ENCODE results near the gene CCDC93. TPM values are rescaled to one million over a fixed set of nuclear protein-coding genes. Genes with fewer than 3 reads are reported as not detected.

Gene CCDC93
- total RNA-seq, 1 experiment from 2014 or later = 18.7 TPM

DNA sequence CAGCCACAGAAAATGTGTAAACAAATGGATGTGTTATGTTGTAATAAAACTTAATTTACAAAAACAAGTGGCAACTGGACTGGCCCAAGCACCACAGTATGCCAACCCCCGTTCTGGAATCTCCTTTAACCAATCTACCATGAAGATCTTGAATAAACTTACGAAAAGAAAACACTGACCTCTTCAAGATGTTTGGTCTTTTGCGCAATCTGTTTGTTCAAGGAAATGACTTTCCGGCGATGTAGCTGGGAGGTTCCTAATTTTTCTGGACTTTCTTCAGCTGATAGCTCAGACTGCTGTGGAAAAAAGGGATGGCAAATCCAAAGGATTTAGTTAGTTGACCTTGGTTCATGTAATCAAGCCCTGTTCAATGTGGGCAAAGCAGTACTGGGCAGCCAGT, 55.7 kb downstream of the CCDC93 start:
- Histone ChIP-seq H3K36me3 (ENCODE audit: control insufficient read depth in 1 of 2, insufficient read depth in 2 of 2, low read length in 2 of 2) (peaks cover 4% of the 10 kb centered on the region in 2 experiments; a peak in 1 of 4 replicates), H3K9ac (ENCODE audit: low read length) (no peak overlapping the region)

More for the DNA sequence above, 55.7 kb downstream of the CCDC93 start:
- Histone ChIP-seq H2AFZ (ENCODE audit: low read depth, low read length, poor library complexity, severe bottlenecking) (no peak overlapping the region), H3K79me2 (ENCODE audit: insufficient read depth, low read length) (no peaks in the 10 kb centered on the region), H3K4me1 (ENCODE audit: control insufficient read depth in 1 of 2, insufficient read depth in 2 of 2, low read length in 2 of 2) (no peaks in the 10 kb centered on the region), H3K27me3 (ENCODE audit: insufficient read depth, low read length) (no peaks in the 10 kb centered on the region), H3K27ac (ENCODE audit: low read depth, low read length) (no peak overlapping the region), H3K9me3 (ENCODE audit: control insufficient read depth in 1 of 2, insufficient read depth in 1 of 2, low read depth in 1 of 2, low read length in 2 of 2) (no peaks in the 10 kb centered on the region), H4K20me1 (ENCODE audit: insufficient read depth) (no peaks in the 10 kb centered on the region), H3K4me2 (ENCODE audit: low read length) (no peak overlapping the region), H3K4me3 (replicated peaks in 1 of 2; ENCODE audit: low read depth in 1 of 2, low read length in 2 of 2) (no peak overlapping the region), H3K9me2 (ENCODE audit: insufficient read depth) (no peaks in the 10 kb centered on the region)
- ATAC-seq (no peak), DNase-seq (ENCODE audit: low read depth, low spot score) (no peak)
- no TSS peak for BruUV-seq (replicated peaks)
- ChIA-PET RAD21 (ENCODE audit: low non-redundant PET in 1 of 2, low total read pairs in 2 of 2, uncharacterized antibody in 2 of 2, unreplicated experiment in 2 of 2) (no interaction called here), POLR2A (no interaction called here), CTCF (no interaction called here)
- no peak for TF ChIP-seq TCF7L2 (IDR thresholded peaks at IDR 0.05; ENCODE audit: borderline replicate concordance, extremely low read depth, insufficient read depth, insufficient read length)
- no peak for TF ChIP-seq ZNF274 (IDR thresholded peaks at IDR 0.05; ENCODE audit: low read depth, low read length)
- no peak for TF ChIP-seq EGR1 (IDR thresholded peaks at IDR 0.05; ENCODE audit: low read depth)
- TF ChIP-seq JUND (IDR thresholded peaks at IDR 0.05) = no peak
- no peak for TF ChIP-seq EZH2phosphoT487 (IDR thresholded peaks at IDR 0.05; ENCODE audit: borderline replicate concordance)
- TF ChIP-seq, protein P1, sequence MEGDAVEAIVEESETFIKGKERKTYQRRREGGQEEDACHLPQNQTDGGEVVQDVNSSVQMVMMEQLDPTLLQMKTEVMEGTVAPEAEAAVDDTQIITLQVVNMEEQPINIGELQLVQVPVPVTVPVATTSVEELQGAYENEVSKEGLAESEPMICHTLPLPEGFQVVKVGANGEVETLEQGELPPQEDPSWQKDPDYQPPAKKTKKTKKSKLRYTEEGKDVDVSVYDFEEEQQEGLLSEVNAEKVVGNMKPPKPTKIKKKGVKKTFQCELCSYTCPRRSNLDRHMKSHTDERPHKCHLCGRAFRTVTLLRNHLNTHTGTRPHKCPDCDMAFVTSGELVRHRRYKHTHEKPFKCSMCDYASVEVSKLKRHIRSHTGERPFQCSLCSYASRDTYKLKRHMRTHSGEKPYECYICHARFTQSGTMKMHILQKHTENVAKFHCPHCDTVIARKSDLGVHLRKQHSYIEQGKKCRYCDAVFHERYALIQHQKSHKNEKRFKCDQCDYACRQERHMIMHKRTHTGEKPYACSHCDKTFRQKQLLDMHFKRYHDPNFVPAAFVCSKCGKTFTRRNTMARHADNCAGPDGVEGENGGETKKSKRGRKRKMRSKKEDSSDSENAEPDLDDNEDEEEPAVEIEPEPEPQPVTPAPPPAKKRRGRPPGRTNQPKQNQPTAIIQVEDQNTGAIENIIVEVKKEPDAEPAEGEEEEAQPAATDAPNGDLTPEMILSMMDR (IDR thresholded peaks at IDR 0.05 in 2 of 3, conservative IDR thresholded peaks at IDR 0.05 in 1 of 3; ENCODE audit: borderline replicate concordance in 1 of 3, insufficient read depth in 1 of 3, low read depth in 2 of 3, low read length in 2 of 3) = no peak
- TF ChIP-seq, protein P2, sequence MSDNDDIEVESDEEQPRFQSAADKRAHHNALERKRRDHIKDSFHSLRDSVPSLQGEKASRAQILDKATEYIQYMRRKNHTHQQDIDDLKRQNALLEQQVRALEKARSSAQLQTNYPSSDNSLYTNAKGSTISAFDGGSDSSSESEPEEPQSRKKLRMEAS (IDR thresholded peaks at IDR 0.05) = no peak
- TF ChIP-seq, protein P3, sequence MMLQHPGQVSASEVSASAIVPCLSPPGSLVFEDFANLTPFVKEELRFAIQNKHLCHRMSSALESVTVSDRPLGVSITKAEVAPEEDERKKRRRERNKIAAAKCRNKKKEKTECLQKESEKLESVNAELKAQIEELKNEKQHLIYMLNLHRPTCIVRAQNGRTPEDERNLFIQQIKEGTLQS (IDR thresholded peaks at IDR 0.05) = no peak
- TF ChIP-seq, protein P4, sequence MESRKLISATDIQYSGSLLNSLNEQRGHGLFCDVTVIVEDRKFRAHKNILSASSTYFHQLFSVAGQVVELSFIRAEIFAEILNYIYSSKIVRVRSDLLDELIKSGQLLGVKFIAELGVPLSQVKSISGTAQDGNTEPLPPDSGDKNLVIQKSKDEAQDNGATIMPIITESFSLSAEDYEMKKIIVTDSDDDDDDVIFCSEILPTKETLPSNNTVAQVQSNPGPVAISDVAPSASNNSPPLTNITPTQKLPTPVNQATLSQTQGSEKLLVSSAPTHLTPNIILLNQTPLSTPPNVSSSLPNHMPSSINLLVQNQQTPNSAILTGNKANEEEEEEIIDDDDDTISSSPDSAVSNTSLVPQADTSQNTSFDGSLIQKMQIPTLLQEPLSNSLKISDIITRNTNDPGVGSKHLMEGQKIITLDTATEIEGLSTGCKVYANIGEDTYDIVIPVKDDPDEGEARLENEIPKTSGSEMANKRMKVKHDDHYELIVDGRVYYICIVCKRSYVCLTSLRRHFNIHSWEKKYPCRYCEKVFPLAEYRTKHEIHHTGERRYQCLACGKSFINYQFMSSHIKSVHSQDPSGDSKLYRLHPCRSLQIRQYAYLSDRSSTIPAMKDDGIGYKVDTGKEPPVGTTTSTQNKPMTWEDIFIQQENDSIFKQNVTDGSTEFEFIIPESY (IDR thresholded peaks at IDR 0.05; ENCODE audit: extremely low read depth, insufficient replicate concordance, low read length) = no peak
- TF ChIP-seq POLR2A (IDR thresholded peaks at IDR 0.05; ENCODE audit: borderline replicate concordance, extremely low read depth, insufficient read depth, insufficient read length) = no peak
- TF ChIP-seq CEBPB (IDR thresholded peaks at IDR 0.05; ENCODE audit: low read depth) = no peak
- no peak for TF ChIP-seq YY1 (IDR thresholded peaks at IDR 0.05; ENCODE audit: extremely low read depth, insufficient replicate concordance, low read depth, low read length)
- no peak for TF ChIP-seq ZFX (IDR thresholded peaks at IDR 0.05)
- TF ChIP-seq, protein P5, sequence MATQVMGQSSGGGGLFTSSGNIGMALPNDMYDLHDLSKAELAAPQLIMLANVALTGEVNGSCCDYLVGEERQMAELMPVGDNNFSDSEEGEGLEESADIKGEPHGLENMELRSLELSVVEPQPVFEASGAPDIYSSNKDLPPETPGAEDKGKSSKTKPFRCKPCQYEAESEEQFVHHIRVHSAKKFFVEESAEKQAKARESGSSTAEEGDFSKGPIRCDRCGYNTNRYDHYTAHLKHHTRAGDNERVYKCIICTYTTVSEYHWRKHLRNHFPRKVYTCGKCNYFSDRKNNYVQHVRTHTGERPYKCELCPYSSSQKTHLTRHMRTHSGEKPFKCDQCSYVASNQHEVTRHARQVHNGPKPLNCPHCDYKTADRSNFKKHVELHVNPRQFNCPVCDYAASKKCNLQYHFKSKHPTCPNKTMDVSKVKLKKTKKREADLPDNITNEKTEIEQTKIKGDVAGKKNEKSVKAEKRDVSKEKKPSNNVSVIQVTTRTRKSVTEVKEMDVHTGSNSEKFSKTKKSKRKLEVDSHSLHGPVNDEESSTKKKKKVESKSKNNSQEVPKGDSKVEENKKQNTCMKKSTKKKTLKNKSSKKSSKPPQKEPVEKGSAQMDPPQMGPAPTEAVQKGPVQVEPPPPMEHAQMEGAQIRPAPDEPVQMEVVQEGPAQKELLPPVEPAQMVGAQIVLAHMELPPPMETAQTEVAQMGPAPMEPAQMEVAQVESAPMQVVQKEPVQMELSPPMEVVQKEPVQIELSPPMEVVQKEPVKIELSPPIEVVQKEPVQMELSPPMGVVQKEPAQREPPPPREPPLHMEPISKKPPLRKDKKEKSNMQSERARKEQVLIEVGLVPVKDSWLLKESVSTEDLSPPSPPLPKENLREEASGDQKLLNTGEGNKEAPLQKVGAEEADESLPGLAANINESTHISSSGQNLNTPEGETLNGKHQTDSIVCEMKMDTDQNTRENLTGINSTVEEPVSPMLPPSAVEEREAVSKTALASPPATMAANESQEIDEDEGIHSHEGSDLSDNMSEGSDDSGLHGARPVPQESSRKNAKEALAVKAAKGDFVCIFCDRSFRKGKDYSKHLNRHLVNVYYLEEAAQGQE (IDR thresholded peaks at IDR 0.05; ENCODE audit: low read depth) = no peak
- intact Hi-C loops (cut with micrococcal nuclease) = no loop called here
